ENCODE results near the gene DSPP. TPM values are rescaled to one million over a fixed set of nuclear protein-coding genes. Genes with fewer than 3 reads are reported as not detected.

DSPP gene
- total and polyA plus RNA-seq, 8 donors, result not detected

DNA sequence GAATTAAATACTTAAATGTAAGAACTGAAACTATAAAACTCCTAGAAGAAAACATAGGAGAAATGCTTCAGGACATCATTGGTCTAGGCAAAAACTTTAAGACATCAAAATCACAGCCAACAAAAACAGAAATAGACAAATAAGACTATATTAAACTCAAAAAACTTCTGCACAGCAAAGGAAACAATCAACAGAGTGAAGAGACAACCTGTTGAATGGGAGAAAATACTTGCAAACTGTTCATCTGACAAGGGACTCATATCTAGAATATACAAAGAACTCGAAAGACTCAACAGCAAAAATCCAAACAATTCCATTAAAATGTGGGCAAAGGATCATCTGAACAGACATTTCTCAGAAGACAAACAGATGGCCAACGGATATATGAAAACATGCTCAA lies 16.2 kb upstream of the DSPP start:
- H3K9me3 ChIP-seq, result no peaks in the 10 kb centered on the region
- H3K36me3 ChIP-seq, result no peaks in the 10 kb centered on the region
- no peaks in the 10 kb centered on the region for H3K27me3 ChIP-seq
- intact Hi-C loops (cut with DNase I; ENCODE audit: low total_unique reads), result no loop called here
- no peak overlapping the region for H3K27ac ChIP-seq
- H3K4me3 ChIP-seq, result no peak overlapping the region
- DNase-seq, result no peak
- WGBS, 5 donors, result 49 to 75% (median 59%) methylated on average over 2 of the region's 2 CpGs
- H3K4me1 ChIP-seq, result no peaks in the 10 kb centered on the region
- TF ChIP-seq POLR2A (IDR thresholded peaks at IDR 0.05), result no peak
- no peak for TF ChIP-seq EP300 (IDR thresholded peaks at IDR 0.05)
- TF ChIP-seq POLR2AphosphoS5 (IDR thresholded peaks at IDR 0.05), result no peak
- TF ChIP-seq, protein P1, sequence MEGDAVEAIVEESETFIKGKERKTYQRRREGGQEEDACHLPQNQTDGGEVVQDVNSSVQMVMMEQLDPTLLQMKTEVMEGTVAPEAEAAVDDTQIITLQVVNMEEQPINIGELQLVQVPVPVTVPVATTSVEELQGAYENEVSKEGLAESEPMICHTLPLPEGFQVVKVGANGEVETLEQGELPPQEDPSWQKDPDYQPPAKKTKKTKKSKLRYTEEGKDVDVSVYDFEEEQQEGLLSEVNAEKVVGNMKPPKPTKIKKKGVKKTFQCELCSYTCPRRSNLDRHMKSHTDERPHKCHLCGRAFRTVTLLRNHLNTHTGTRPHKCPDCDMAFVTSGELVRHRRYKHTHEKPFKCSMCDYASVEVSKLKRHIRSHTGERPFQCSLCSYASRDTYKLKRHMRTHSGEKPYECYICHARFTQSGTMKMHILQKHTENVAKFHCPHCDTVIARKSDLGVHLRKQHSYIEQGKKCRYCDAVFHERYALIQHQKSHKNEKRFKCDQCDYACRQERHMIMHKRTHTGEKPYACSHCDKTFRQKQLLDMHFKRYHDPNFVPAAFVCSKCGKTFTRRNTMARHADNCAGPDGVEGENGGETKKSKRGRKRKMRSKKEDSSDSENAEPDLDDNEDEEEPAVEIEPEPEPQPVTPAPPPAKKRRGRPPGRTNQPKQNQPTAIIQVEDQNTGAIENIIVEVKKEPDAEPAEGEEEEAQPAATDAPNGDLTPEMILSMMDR (IDR thresholded peaks at IDR 0.05), result no peak

- Histone ChIP-seq H3K36me3 (no peaks in the 10 kb centered on the region), H3K4me1 (no peaks in the 10 kb centered on the region), H3K27me3 (no peaks in the 10 kb centered on the region), H3K4me3 (no peak overlapping the region), H3K27ac (no peak overlapping the region), H3K9me3 (no peaks in the 10 kb centered on the region)
- intact Hi-C loops (cut with DNase I; ENCODE audit: low total_unique reads), result no loop called here
- DNase-seq, result no peak
- TF ChIP-seq EP300 (IDR thresholded peaks at IDR 0.05), result no peak
Measured at GRCh38 chr4:87601361-87601760, 7.0 kb upstream of the DSPP start.

DNA sequence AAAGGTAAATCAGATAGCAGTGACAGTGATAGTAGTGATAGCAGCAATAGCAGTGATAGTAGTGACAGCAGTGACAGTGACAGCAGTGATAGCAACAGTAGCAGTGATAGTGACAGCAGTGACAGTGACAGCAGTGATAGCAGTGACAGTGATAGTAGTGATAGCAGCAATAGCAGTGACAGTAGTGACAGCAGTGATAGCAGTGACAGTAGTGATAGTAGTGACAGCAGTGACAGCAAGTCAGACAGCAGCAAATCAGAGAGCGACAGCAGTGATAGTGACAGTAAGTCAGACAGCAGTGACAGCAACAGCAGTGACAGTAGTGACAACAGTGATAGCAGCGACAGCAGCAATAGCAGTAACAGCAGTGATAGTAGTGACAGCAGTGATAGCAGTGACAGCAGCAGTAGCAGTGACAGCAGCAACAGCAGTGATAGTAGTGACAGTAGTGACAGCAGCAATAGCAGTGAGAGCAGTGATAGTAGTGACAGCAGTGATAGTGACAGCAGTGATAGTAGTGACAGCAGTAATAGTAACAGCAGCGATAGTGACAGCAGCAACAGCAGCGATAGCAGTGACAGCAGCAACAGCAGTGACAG lies 6.1 kb downstream of the DSPP start:
- no peaks in the 10 kb centered on the region for H3K36me3 ChIP-seq
- no peaks in the 10 kb centered on the region for H3K4me1 ChIP-seq
- no peaks in the 10 kb centered on the region for H3K9me3 ChIP-seq
- no peak for DNase-seq
- no peak overlapping the region for H3K27ac ChIP-seq
- 78 to 97% (median 96%) methylated on average over 4 of the region's 4 CpGs for WGBS, 5 donors
- no peaks in the 10 kb centered on the region for H3K27me3 ChIP-seq
- intact Hi-C loops (cut with DNase I; ENCODE audit: low total_unique reads), result no loop called here
- H3K4me3 ChIP-seq, result no peak overlapping the region
- TF ChIP-seq EP300 (IDR thresholded peaks at IDR 0.05), result no peak

GRCh38 chr4:87616268-87616667 lies 7.9 kb downstream of the DSPP start:
- H3K36me3 ChIP-seq, result no peaks in the 10 kb centered on the region
- 67 to 80% (median 75%) methylated on average over 8 to 9 of the region's 9 CpGs for whole genome bisulfite sequencing, 5 donors
- H3K27ac ChIP-seq, result no peak overlapping the region

GRCh38 chr4:87620086-87620485 lies 11.8 kb downstream of the DSPP start:
- Histone ChIP-seq H3K4me3 (no peak overlapping the region), H3K4me1 (no peaks in the 10 kb centered on the region), H3K9me3 (no peaks in the 10 kb centered on the region), H3K36me3 (no peaks in the 10 kb centered on the region), H3K27ac (peak overlapping the region in 3 of 5 donors; percentile 25 to 66 (median 44)), H3K27me3 (no peaks in the 10 kb centered on the region)
- no peak for DNase-seq
- TF ChIP-seq POLR2A (IDR thresholded peaks at IDR 0.05) (no peak), EP300 (IDR thresholded peaks at IDR 0.05) (no peak)
- TF ChIP-seq, protein P1 (IDR thresholded peaks at IDR 0.05), result no peak
- 75 to 91% (median 87%) methylated on average over 6 of the region's 6 CpGs for WGBS, 5 donors
- intact Hi-C loops (cut with DNase I; ENCODE audit: low total_unique reads), result no loop called here

More at GRCh38 chr4:87616268-87616667, 7.9 kb downstream of the DSPP start:
- Histone ChIP-seq H3K4me1 (no peaks in the 10 kb centered on the region), H3K27me3 (no peaks in the 10 kb centered on the region), H3K4me3 (no peak overlapping the region), H3K9me3 (no peaks in the 10 kb centered on the region)
- no peak for TF ChIP-seq POLR2AphosphoS5 (IDR thresholded peaks at IDR 0.05)
- no peak for TF ChIP-seq POLR2A (IDR thresholded peaks at IDR 0.05)
- TF ChIP-seq EP300 (IDR thresholded peaks at IDR 0.05), result no peak
- TF ChIP-seq, protein P1 (IDR thresholded peaks at IDR 0.05), result no peak
- intact Hi-C loops (cut with DNase I; ENCODE audit: low total_unique reads), result no loop called here
- no peak for DNase-seq
